Neuronal stem cell (in vitro differentiated cells): Measurements from ENCODE around the gene NUDT19.
"Not testable (repeated sequence)": the region's sequence is repeated elsewhere in the genome, so short reads cannot be mapped to it uniquely, and the experiment has no call there.

ENCODE experiments used
- DNase-seq: peaks from one replicate; pipeline ENCODE4 v3.0.0-alpha.2; 2013; ENCODE audit warnings: low spot score
- H2AFZ ChIP-seq: one replicate; pipeline ENCODE4 v1.6.1; 2013; ENCODE audit warnings: mild to moderate bottlenecking, low read length, inconsistent platforms
- H2AK5ac ChIP-seq: 2 replicates; pipeline ENCODE4 v1.6.1; 2013; ENCODE audit warnings: low read depth, mild to moderate bottlenecking, inconsistent platforms, low read length, moderate library complexity, mixed read lengths
- H2BK120ac ChIP-seq: 2 replicates; pipeline ENCODE4 v1.6.1; 2013; ENCODE audit warnings: low read depth, mild to moderate bottlenecking, inconsistent platforms, low read length, moderate library complexity, mixed read lengths
- H2BK12ac ChIP-seq: one replicate; pipeline ENCODE4 v1.6.1; 2013; ENCODE audit warnings: low read length, inconsistent platforms
- H2BK15ac ChIP-seq: 2 replicates; pipeline ENCODE4 v1.6.1; 2013; ENCODE audit warnings: mild to moderate bottlenecking, low read length, inconsistent platforms, mixed read lengths
- H2BK5ac ChIP-seq: one replicate; pipeline ENCODE4 v1.6.1; 2013; ENCODE audit warnings: inconsistent platforms, mild to moderate bottlenecking, low read length, moderate library complexity
- H3K14ac ChIP-seq: one replicate; pipeline ENCODE4 v1.6.1; 2013; ENCODE audit warnings: low read length, inconsistent platforms
- H3K18ac ChIP-seq: 2 replicates; pipeline ENCODE4 v1.6.1; 2013; ENCODE audit warnings: low read length, inconsistent platforms
- H3K23ac ChIP-seq: 2 replicates; pipeline ENCODE4 v1.6.1; 2013; ENCODE audit warnings: low read depth, mild to moderate bottlenecking, mixed read lengths, low read length, inconsistent platforms; ENCODE audit not compliant: poor library complexity
- H3K27ac ChIP-seq: replicated peaks from 3 replicates; pipeline ENCODE4 v1.5.1; 2013; ENCODE audit warnings: low read length, inconsistent platforms
- H3K27me3 ChIP-seq, 3 experiments: 2 replicates each; pipeline ENCODE4 v1.6.1; 2013; ENCODE audit warnings: low read length in 3 of 3, mild to moderate bottlenecking in 2 of 3, inconsistent platforms in 1 of 3, low read depth in 1 of 3, mixed read lengths in 1 of 3, moderate library complexity in 1 of 3; ENCODE audit not compliant: control insufficient read depth in 3 of 3, insufficient read depth in 3 of 3
- H3K36me3 ChIP-seq, 2 donors: replicated peaks in 1 of 2; 2 replicates each; pipeline ENCODE4 v1.6.1; 2013; ENCODE audit warnings: low read length in 2 of 2; ENCODE audit not compliant: control insufficient read depth in 2 of 2, insufficient read depth in 2 of 2
- H3K4ac ChIP-seq: 2 replicates; pipeline ENCODE4 v1.6.1; 2013; ENCODE audit warnings: inconsistent platforms, mild to moderate bottlenecking, low read length, moderate library complexity
- H3K4me1 ChIP-seq, 2 donors: 1 replicate in 1 of 2; 2 replicates in 1 of 2; pipeline ENCODE4 v1.6.1; 2013; ENCODE audit warnings: low read length in 2 of 2, low read depth in 1 of 2; ENCODE audit not compliant: control insufficient read depth in 2 of 2, insufficient read depth in 1 of 2
- H3K4me2 ChIP-seq: one replicate; pipeline ENCODE4 v1.6.1; 2013; ENCODE audit warnings: mild to moderate bottlenecking, low read length, inconsistent platforms; ENCODE audit not compliant: insufficient read depth, poor library complexity, severe bottlenecking
- H3K4me3 ChIP-seq, 2 donors: 2 replicates each; pipeline ENCODE4 v1.5.1; 2013; ENCODE audit warnings: low read length in 2 of 2, mild to moderate bottlenecking in 2 of 2, inconsistent platforms in 1 of 2, moderate library complexity in 1 of 2
- H3K79me1 ChIP-seq: one replicate; pipeline ENCODE4 v1.6.1; 2013; ENCODE audit warnings: low read depth, mild to moderate bottlenecking, inconsistent platforms, low read length, moderate library complexity
- H3K9ac ChIP-seq: one replicate; pipeline ENCODE4 v1.6.1; 2013; ENCODE audit warnings: mild to moderate bottlenecking, low read depth, low read length, inconsistent platforms; ENCODE audit not compliant: poor library complexity
- H3K9me3 ChIP-seq, 2 donors: replicated peaks in 1 of 2; 2 replicates each; pipeline versions ENCODE3 to v1.6.1; 2013; ENCODE audit warnings: low read length in 2 of 2, mild to moderate bottlenecking in 2 of 2, inconsistent platforms in 1 of 2, low read depth in 1 of 2, mixed read lengths in 1 of 2, moderate library complexity in 1 of 2; ENCODE audit not compliant: control insufficient read depth in 2 of 2, insufficient read depth in 1 of 2
- H4K8ac ChIP-seq: one replicate; pipeline ENCODE4 v1.6.1; 2013; ENCODE audit warnings: low read depth, mild to moderate bottlenecking, inconsistent platforms, low read length, moderate library complexity
- H4K91ac ChIP-seq: one replicate; pipeline ENCODE4 v1.6.1; 2013; ENCODE audit warnings: low read length, low read depth, mild to moderate bottlenecking, inconsistent platforms; ENCODE audit not compliant: poor library complexity
- WGBS, 2 donors: extraction: QIAGEN DNeasy Blood & Tissue Kit; methylation state at CpG; one replicate each; pipeline ENCODE4 v1.1.7; 2013; ENCODE audit warnings: missing lambda C conversion rate in 2 of 2, mixed read lengths in 1 of 2; ENCODE audit not compliant: insufficient read length in 2 of 2, insufficient replicate concordance in 1 of 2; ENCODE audit errors: extremely low coverage in 2 of 2; 5-methylcytosine and 5-hydroxymethylcytosine counted together

NUDT19 gene

GRCh38 chr19:32649751-32650150 is 41.9 kb upstream of the NUDT19 start:
- Histone ChIP-seq H3K36me3 (peaks cover 16 to 26% of the 10 kb centered on the region in 2 donors), H2AFZ (no peak overlapping the region), H2AK5ac (no peak overlapping the region), H4K8ac (no peak overlapping the region), H2BK120ac (no peak overlapping the region), H3K4me1 (peaks cover 5% of the 10 kb centered on the region in 2 donors), H2BK12ac (no peak overlapping the region), H3K9ac (no peak overlapping the region), H4K91ac (no peak overlapping the region), H3K14ac (no peak overlapping the region), H3K23ac (no peak overlapping the region), H3K18ac (no peak overlapping the region), H3K79me1 (no peaks in the 10 kb centered on the region), H3K27me3 (no peaks in the 10 kb centered on the region), H2BK5ac (peak overlapping the region; percentile 4), H2BK15ac (no peak overlapping the region), H3K9me3 (no peaks in the 10 kb centered on the region), H3K4me3 (no peak overlapping the region), H3K4me2 (no peak overlapping the region), H3K4ac (no peak overlapping the region), H3K27ac (no peak overlapping the region)
- DNase-seq, result no peak
- no CpG with 5 or more reads among the region's 11 CpGs for WGBS, 2 donors

- Histone ChIP-seq H2AFZ (no peak overlapping the region), H4K8ac (no peak overlapping the region), H2BK120ac (no peak overlapping the region), H4K91ac (no peak overlapping the region), H3K27me3 (no peaks in the 10 kb centered on the region), H3K9me3 (no peaks in the 10 kb centered on the region), H3K14ac (no peak overlapping the region), H2BK15ac (no peak overlapping the region), H2BK5ac (no peak overlapping the region), H3K4ac (no peak overlapping the region), H3K27ac (no peak overlapping the region), H3K23ac (no peak overlapping the region), H3K79me1 (peaks cover 2% of the 10 kb centered on the region), H2AK5ac (no peak overlapping the region), H2BK12ac (no peak overlapping the region), H3K18ac (no peak overlapping the region), H3K36me3 (peaks cover 16 to 33% of the 10 kb centered on the region in 2 donors), H3K4me1 (peaks cover 5% of the 10 kb centered on the region in 2 donors), H3K4me3 (no peak overlapping the region), H3K4me2 (no peak overlapping the region), H3K9ac (no peak overlapping the region)
- no CpG with 5 or more reads among the region's 5 CpGs for WGBS, 2 donors
- no peak for DNase-seq
These were observed 41.0 kb upstream of the NUDT19 start for GRCh38 chr19:32650671-32651070.

GRCh38 chr19:32651729-32652140 is 39.9 kb upstream of the NUDT19 start:
- no peak overlapping the region for H3K4ac ChIP-seq
- peaks cover 5% of the 10 kb centered on the region in 2 donors for H3K4me1 ChIP-seq
- no peaks in the 10 kb centered on the region for H3K27me3 ChIP-seq
- peaks cover 18 to 32% of the 10 kb centered on the region in 2 donors for H3K36me3 ChIP-seq
- no peak overlapping the region for H2BK5ac ChIP-seq
- H3K18ac ChIP-seq, result peak overlapping the region; percentile 80
- no peaks in the 10 kb centered on the region for H3K9me3 ChIP-seq
- peak; percentile 37 for DNase-seq
- peak overlapping the region; percentile 97 for H3K14ac ChIP-seq
- no peak overlapping the region for H2BK120ac ChIP-seq
- peak overlapping the region; percentile 35 for H3K27ac ChIP-seq
- peaks cover 2% of the 10 kb centered on the region for H3K79me1 ChIP-seq
- no peak overlapping the region for H3K23ac ChIP-seq
- H4K8ac ChIP-seq, result no peak overlapping the region
- H2AFZ ChIP-seq, result peak overlapping the region; percentile 48
- whole genome bisulfite sequencing, 2 donors, result no CpG with 5 or more reads among the region's 8 CpGs
- H3K4me2 ChIP-seq, result peak overlapping the region; percentile 33
- H2AK5ac ChIP-seq, result no peak overlapping the region
- peak overlapping the region; percentile 90 for H2BK12ac ChIP-seq
- H4K91ac ChIP-seq, result no peak overlapping the region
- no peak overlapping the region for H3K4me3 ChIP-seq
- H2BK15ac ChIP-seq, result no peak overlapping the region
- H3K9ac ChIP-seq, result no peak overlapping the region

GRCh38 chr19:32652331-32652730 is 39.3 kb upstream of the NUDT19 start:
- H3K4me1 ChIP-seq, H2BK15ac ChIP-seq, H3K23ac ChIP-seq, H3K27ac ChIP-seq, H3K27me3 ChIP-seq, H3K9ac ChIP-seq, H3K79me1 ChIP-seq, H2BK5ac ChIP-seq, H2BK120ac ChIP-seq, H3K4me2 ChIP-seq, H4K91ac ChIP-seq, H3K4me3 ChIP-seq, H3K14ac ChIP-seq, DNase-seq, H3K9me3 ChIP-seq, H2AFZ ChIP-seq, H4K8ac ChIP-seq, H2BK12ac ChIP-seq, H2AK5ac ChIP-seq, H3K18ac ChIP-seq, H3K4ac ChIP-seq: not testable (repeated sequence)
- peaks cover 14 to 28% of the 10 kb centered on the region in 2 donors for H3K36me3 ChIP-seq
- no CpG with 5 or more reads among the region's 13 CpGs for WGBS, 2 donors
